NB4 (cell line): Measurements from ENCODE around the gene WDR5.

Source experiments
- CTCF ChIP-seq: IDR thresholded peaks from one replicate; pipeline ENCODE4 v1.5.1; 2012; ENCODE audit warnings: low read depth, low read length
- POLR2A ChIP-seq: IDR thresholded peaks from 2 replicates; pipeline ENCODE4 v1.6.1; 2011; ENCODE audit warnings: mild to moderate bottlenecking; ENCODE audit not compliant: insufficient read length; ENCODE audit errors: extremely low read depth

DNA sequence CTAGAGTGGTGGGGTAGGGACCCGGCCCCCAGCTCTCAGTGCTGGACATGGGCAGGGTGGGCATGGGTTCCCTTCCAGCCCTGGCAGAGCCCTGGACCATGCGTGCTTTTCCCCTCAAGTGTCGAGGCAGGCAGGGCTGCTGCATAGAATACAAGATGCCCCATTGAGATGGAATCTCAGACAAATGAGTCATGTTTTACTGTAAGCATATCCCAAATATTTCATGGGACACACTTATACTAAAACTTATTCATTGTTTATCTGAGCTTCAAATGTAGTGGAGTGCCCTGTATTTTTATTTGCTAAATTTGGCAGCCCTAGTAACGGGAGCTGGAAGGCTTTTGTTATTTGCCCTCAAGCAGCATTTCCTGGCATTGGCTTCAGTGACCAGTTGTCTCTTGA is 31.6 kb downstream of the WDR5 start:
- no peak for TF ChIP-seq CTCF
- TF ChIP-seq POLR2A: no peak
